ENCODE data around the gene RAD9A.

The RAD9A gene

GRCh38 chr11:67349457-67349856 is 42.3 kb upstream of the RAD9A start:
- TF ChIP-seq CTCF (IDR thresholded peaks at IDR 0.05) (no peak), ZFX (IDR thresholded peaks at IDR 0.05; ENCODE audit: borderline replicate concordance) (no peak)
- peak overlapping the region; percentile 62 for H3K27ac ChIP-seq

- TF ChIP-seq CTCF (IDR thresholded peaks at IDR 0.05) (no peak), ZFX (IDR thresholded peaks at IDR 0.05; ENCODE audit: borderline replicate concordance) (no peak)
- peak overlapping the region; percentile 62 for H3K27ac ChIP-seq
These were observed 41.8 kb upstream of the RAD9A start for GRCh38 chr11:67349928-67350465.

- H3K27ac ChIP-seq, result peak overlapping the region; percentile 88
- TF ChIP-seq CTCF (IDR thresholded peaks at IDR 0.05), result peak; percentile 94
- TF ChIP-seq ZFX (IDR thresholded peaks at IDR 0.05; ENCODE audit: borderline replicate concordance), result no peak
These were observed 40.3 kb upstream of the RAD9A start for GRCh38 chr11:67351275-67352005.

GRCh38 chr11:67352546-67353316 is 39.1 kb upstream of the RAD9A start:
- no peak for TF ChIP-seq CTCF (IDR thresholded peaks at IDR 0.05)
- TF ChIP-seq ZFX (IDR thresholded peaks at IDR 0.05; ENCODE audit: borderline replicate concordance), result no peak
- peak overlapping the region; percentile 88 for H3K27ac ChIP-seq

GRCh38 chr11:67353317-67354074 is 38.3 kb upstream of the RAD9A start, which contains the start of gene POLD4:
Gene POLD4, minus strand, starts transcription at chr11:67353546. Its CDS starts 147 bp downstream, at chr11:67353399.
- TF ChIP-seq CTCF (IDR thresholded peaks at IDR 0.05) (no peak), ZFX (IDR thresholded peaks at IDR 0.05; ENCODE audit: borderline replicate concordance) (no peak)
- peak within 1 kb of the TSS; percentile 88 for H3K27ac ChIP-seq

GRCh38 chr11:67354075-67355022 is 37.4 kb upstream of the RAD9A start:
- H3K27ac ChIP-seq, result peak overlapping the region; percentile 88

More at GRCh38 chr11:67354075-67355022, 37.4 kb upstream of the RAD9A start:
- TF ChIP-seq ZFX (IDR thresholded peaks at IDR 0.05; ENCODE audit: borderline replicate concordance) (no peak), CTCF (IDR thresholded peaks at IDR 0.05) (no peak)

All from 22Rv1 (cell line).